ENCODE data around the gene ATMIN.
A peak's percentile ranks its signal among the peaks of the same experiment; 100 is the strongest.

ATMIN gene

DNA sequence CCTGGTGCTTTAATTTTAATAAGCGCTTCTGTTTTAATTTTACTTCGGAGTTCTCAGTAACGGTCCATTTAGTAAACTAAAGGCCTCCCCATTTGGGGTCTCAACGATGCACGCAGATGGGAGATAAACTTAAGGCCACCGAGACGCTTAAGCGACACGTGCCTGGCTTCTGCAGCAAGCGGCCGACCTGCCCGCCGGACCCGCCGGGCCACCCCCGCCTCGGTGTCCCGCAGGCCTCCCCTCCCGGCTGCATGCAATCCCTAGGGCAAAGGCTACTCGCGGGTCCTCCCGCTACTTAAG, 60.0 kb downstream of the ATMIN start:
- DNase-seq (ENCODE audit: low spot score in 2 of 2): peak in 1 of 2 experiments; percentile 31
- in situ Hi-C loops (cut with MboI; ENCODE audit: low sequenced_read_pairs): no loop called here
- Histone ChIP-seq H3K4me3 (peak overlapping the region; percentile 79), H3K27me3 (ENCODE audit: low read depth) (no peaks in the 10 kb centered on the region), H3K9me3 (no peaks in the 10 kb centered on the region), H3K36me3 (replicated peaks) (peaks cover 23% of the 10 kb centered on the region), H3K4me1 (peaks cover 9% of the 10 kb centered on the region; the same call in 1 of the 2 replicates)

DNA sequence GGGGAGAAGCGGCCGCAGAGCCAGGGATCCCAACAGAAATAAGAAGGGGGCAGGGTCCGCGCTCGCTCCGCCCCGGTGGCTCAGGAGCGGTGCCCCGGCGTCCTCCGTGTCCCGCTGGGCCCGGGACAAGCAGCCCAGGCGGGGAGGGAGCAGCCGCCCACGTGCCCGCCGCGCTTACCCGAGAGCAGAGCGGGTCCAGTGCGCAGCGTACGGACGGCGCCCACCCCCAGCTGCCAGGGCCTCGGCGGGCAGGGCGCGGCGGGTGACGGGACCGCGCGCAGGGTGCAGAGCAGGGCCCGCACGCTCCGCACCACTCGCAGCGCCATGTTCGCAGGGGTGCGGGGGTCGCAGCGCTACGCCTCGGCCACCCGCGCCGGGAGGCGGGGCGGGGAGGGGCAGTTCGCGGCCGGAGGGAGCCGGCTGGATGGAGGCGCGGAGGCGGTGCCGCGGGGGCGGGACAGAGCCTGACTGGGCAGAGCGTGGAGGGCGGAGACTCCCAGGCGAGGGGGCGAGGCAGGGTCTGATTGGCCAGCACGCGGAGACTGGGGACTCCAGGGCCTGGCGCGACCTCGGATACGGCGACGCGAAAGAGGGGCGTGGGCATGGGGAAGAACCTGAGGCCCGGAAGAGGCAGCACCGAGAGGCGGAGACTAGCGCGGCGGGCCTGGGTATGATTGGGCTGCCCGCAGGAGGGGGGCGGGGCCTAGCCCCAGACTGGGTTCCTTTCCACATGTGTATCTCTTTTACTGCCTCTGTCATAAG, 60.5 kb downstream of the ATMIN start, which contains the start of gene GCSH:
Gene GCSH, minus strand, starts transcription at position 443 of the 762 bp plus-strand sequence. Its CDS starts 117 bp downstream, at position 326.
- peaks cover 20% of the 10 kb centered on the region; the same call in 1 of the 2 replicates for H3K36me3 ChIP-seq (replicated peaks)
- peak within 1 kb of the TSS; percentile 79 for H3K4me3 ChIP-seq
- in situ Hi-C loops (cut with MboI; ENCODE audit: low sequenced_read_pairs): no loop called here
- H3K4me1 ChIP-seq: peaks cover 9% of the 10 kb centered on the region; the same call in 1 of the 2 replicates
- peak; percentile 97 to 100 for DNase-seq (ENCODE audit: low spot score in 2 of 2)
- H3K27me3 ChIP-seq (ENCODE audit: low read depth): no peaks in the 10 kb centered on the region
- H3K9me3 ChIP-seq: no peaks in the 10 kb centered on the region

GRCh38 chr16:81096715-81097208, 61.1 kb downstream of the ATMIN start:
- H3K4me3 ChIP-seq: no peak overlapping the region
- in situ Hi-C loops (cut with MboI; ENCODE audit: low sequenced_read_pairs): no loop called here
- H3K4me1 ChIP-seq: peaks cover 9% of the 10 kb centered on the region; the same call in 1 of the 2 replicates

More at GRCh38 chr16:81096715-81097208, 61.1 kb downstream of the ATMIN start:
- Histone ChIP-seq H3K27me3 (ENCODE audit: low read depth) (no peaks in the 10 kb centered on the region), H3K9me3 (no peaks in the 10 kb centered on the region), H3K36me3 (replicated peaks) (peaks cover 16% of the 10 kb centered on the region; the same call in 1 of the 2 replicates)
- no peak for DNase-seq (ENCODE audit: low spot score in 2 of 2)

Measured in HAP-1 (cell line).